Testis (tissue), 2 donors: ENCODE results near the gene DMGDH.

Experiments
- CTCF ChIP-seq, 3 experiments: fragments of 450-650 bp in 2 of 3; fragments of 200-600 bp in 1 of 3; sonication (generic) in 1 of 3; IDR thresholded peaks; one replicate each; pipeline ENCODE4 v1.5.1; 2016 to 2019; ENCODE audit warnings: antibody characterized with exemption in 3 of 3, mild to moderate bottlenecking in 2 of 3, moderate library complexity in 1 of 3
- POLR2A ChIP-seq: fragments of 450-650 bp; IDR thresholded peaks from one replicate; pipeline ENCODE4 v1.6.1; 2017; ENCODE audit warnings: antibody characterized with exemption, mild to moderate bottlenecking, moderate library complexity

GRCh38 chr5:79053321-79053720 is 16.2 kb downstream of the DMGDH start:
- no peak for TF ChIP-seq CTCF (IDR thresholded peaks at IDR 0.05)
- no peak for TF ChIP-seq POLR2A
